K562 (cell line): ENCODE data around the gene STRN3. TPM values are rescaled to one million over a fixed set of nuclear protein-coding genes. Genes with fewer than 3 reads are reported as not detected.

ENCODE experiments used
- ID3 ChIP-seq, 2 experiments: fragments of 250-450 bp in 1 of 2; fragments of 450-650 bp in 1 of 2; sonication (Bioruptor Pico) in 1 of 2; IDR thresholded peaks; 2 replicates each; pipeline versions ENCODE4 v1.6.1 to v1.8.0; 2016 to 2021; ENCODE audit warnings: mild to moderate bottlenecking in 2 of 2, moderate library complexity in 2 of 2, missing compliant biosample characterization in 1 of 2, missing genetic modification characterization in 1 of 2
- NR2C2 ChIP-seq, 2 experiments: fragments of 200-800 bp in 1 of 2; sonication (Bioruptor generic) in 1 of 2; sonication (generic) in 1 of 2; formaldehyde crosslinking in 1 of 2; IDR thresholded peaks; 2 replicates each; pipeline versions ENCODE4 v1.6.1 to v1.8.0; 2016 to 2022; ENCODE audit warnings: mild to moderate bottlenecking in 1 of 2, missing compliant biosample characterization in 1 of 2, missing genetic modification characterization in 1 of 2, missing genetic modification reagents in 1 of 2
- PML ChIP-seq: IDR thresholded peaks from 2 replicates; pipeline ENCODE4 v1.6.1; 2012; ENCODE audit warnings: low read length, inconsistent platforms
- SAP30 ChIP-seq: fragments of 200-600 bp; sonication (generic); IDR thresholded peaks from 2 replicates; pipeline ENCODE4 v1.6.1; 2012; ENCODE audit warnings: borderline replicate concordance, low read depth, mild to moderate bottlenecking, moderate library complexity, low read length, control low read depth, inconsistent platforms; ENCODE audit not compliant: insufficient read depth, poor library complexity, severe bottlenecking
- ZBTB17 ChIP-seq: fragments of 450-650 bp; formaldehyde crosslinking; IDR thresholded peaks from 2 replicates; pipeline ENCODE4 v1.4.0; 2020; ENCODE audit warnings: mild to moderate bottlenecking
- ZHX1 ChIP-seq: fragments of 150-350 bp; conservative IDR thresholded peaks from 2 replicates; pipeline ENCODE4 v1.6.1; 2014; ENCODE audit warnings: low read length
- ZNF311 ChIP-seq: fragments of 250-450 bp; sonication (Bioruptor Pico); IDR thresholded peaks from 2 replicates; pipeline ENCODE4 v1.4.0; 2020; ENCODE audit warnings: mild to moderate bottlenecking, moderate library complexity
- ZNF639 ChIP-seq, 2 experiments: fragments of 200-800 bp in 1 of 2; sonication (Bioruptor generic) in 1 of 2; sonication (generic) in 1 of 2; formaldehyde crosslinking in 1 of 2; IDR thresholded peaks in 1 of 2; conservative IDR thresholded peaks in 1 of 2; 2 replicates each; pipeline versions ENCODE4 v1.5.0 to v1.6.1; 2016 to 2020; ENCODE audit warnings: missing compliant biosample characterization in 1 of 2, missing genetic modification characterization in 1 of 2, missing genetic modification reagents in 1 of 2
- polyA plus RNA-seq, 8 experiments: library from polyadenylated mRNA; depleted of rRNA in 4 of 8; stranded (reverse) in 5 of 8; unstranded in 3 of 8; fragments of >200 nt; fragmentation: Nextera tagmentation in 2 of 8; fragmentation: Illumina TruSeq in 1 of 8; extraction: Ambion mirVana in 2 of 8; extraction: Trizol in 1 of 8; gene quantifications; 2 replicates each; pipeline versions ENCODE4 v1.2.1 to v1.2.3, GENCODE V29; 2011 to 2014; ENCODE audit warnings: inconsistent platforms in 1 of 8, missing spikeins in 1 of 8
- total RNA-seq, 7 experiments: library from RNA; depleted of rRNA in 6 of 7; stranded (reverse); fragments of >200 nt in 6 of 7; fragmentation: Illumina TruSeq in 2 of 7; extraction: Trizol in 2 of 7; gene quantifications; 2 replicates each; pipeline versions ENCODE4 v1.2.1 to v1.2.3, GENCODE V29; 2011 to 2021; ENCODE audit warnings: low replicate concordance in 1 of 7
- TF ChIP-seq, protein P1 (sequence below): sonication (generic); IDR thresholded peaks from 2 replicates; pipeline ENCODE4 v1.6.1; 2016
- TF ChIP-seq, protein P2 (sequence below), 2 experiments: fragments of 450-650 bp; IDR thresholded peaks; 2 replicates each; pipeline ENCODE4 v1.6.1; 2016
- TF ChIP-seq, protein P3 (sequence below): fragments of 250-450 bp; sonication (Bioruptor Pico); IDR thresholded peaks from 2 replicates; pipeline ENCODE4 v1.8.0; 2022; ENCODE audit warnings: inconsistent platforms
- TF ChIP-seq, protein P4 (sequence below): fragments of 250-450 bp; sonication (Bioruptor Pico); IDR thresholded peaks from 2 replicates; pipeline ENCODE4 v1.4.0; 2020
- TF ChIP-seq, protein P5 (sequence below): fragments of 250-450 bp; sonication (Bioruptor Pico); IDR thresholded peaks from 2 replicates; pipeline ENCODE4 v1.8.0; 2021; ENCODE audit warnings: moderate library complexity, mild to moderate bottlenecking, inconsistent platforms

Gene STRN3
- total and polyA plus RNA-seq, 9 of the 15 experiments (the other 6 are each of a cell fraction or from before 2014, with no cell fraction given): 5.9 to 29.1 (median 16.0) TPM

- TF ChIP-seq ZHX1: no peak
- TF ChIP-seq, protein P1, sequence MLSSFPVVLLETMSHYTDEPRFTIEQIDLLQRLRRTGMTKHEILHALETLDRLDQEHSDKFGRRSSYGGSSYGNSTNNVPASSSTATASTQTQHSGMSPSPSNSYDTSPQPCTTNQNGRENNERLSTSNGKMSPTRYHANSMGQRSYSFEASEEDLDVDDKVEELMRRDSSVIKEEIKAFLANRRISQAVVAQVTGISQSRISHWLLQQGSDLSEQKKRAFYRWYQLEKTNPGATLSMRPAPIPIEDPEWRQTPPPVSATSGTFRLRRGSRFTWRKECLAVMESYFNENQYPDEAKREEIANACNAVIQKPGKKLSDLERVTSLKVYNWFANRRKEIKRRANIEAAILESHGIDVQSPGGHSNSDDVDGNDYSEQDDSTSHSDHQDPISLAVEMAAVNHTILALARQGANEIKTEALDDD: 0 out of 2 replicates have a peak, but pooled peaks have one; percentile 20
- no peak for TF ChIP-seq ID3 (CRISPR knock-in tag; IDR thresholded peaks at IDR 0.05)
- 0 out of 2 replicates have a peak, but pooled peaks have one; percentile 11 for TF ChIP-seq ID3 (tag; IDR thresholded peaks at IDR 0.05)
- TF ChIP-seq, protein P2, sequence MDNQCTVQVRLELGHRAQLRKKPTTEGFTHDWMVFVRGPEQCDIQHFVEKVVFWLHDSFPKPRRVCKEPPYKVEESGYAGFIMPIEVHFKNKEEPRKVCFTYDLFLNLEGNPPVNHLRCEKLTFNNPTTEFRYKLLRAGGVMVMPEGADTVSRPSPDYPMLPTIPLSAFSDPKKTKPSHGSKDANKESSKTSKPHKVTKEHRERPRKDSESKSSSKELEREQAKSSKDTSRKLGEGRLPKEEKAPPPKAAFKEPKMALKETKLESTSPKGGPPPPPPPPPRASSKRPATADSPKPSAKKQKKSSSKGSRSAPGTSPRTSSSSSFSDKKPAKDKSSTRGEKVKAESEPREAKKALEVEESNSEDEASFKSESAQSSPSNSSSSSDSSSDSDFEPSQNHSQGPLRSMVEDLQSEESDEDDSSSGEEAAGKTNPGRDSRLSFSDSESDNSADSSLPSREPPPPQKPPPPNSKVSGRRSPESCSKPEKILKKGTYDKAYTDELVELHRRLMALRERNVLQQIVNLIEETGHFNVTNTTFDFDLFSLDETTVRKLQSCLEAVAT (IDR thresholded peaks at IDR 0.05): peak in 1 of 2 experiments; percentile 62; a peak in 1 of 4 replicates
- TF ChIP-seq, protein P3, sequence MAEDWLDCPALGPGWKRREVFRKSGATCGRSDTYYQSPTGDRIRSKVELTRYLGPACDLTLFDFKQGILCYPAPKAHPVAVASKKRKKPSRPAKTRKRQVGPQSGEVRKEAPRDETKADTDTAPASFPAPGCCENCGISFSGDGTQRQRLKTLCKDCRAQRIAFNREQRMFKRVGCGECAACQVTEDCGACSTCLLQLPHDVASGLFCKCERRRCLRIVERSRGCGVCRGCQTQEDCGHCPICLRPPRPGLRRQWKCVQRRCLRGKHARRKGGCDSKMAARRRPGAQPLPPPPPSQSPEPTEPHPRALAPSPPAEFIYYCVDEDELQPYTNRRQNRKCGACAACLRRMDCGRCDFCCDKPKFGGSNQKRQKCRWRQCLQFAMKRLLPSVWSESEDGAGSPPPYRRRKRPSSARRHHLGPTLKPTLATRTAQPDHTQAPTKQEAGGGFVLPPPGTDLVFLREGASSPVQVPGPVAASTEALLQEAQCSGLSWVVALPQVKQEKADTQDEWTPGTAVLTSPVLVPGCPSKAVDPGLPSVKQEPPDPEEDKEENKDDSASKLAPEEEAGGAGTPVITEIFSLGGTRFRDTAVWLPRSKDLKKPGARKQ (CRISPR knock-in tag): no peak
- TF ChIP-seq, protein P4, sequence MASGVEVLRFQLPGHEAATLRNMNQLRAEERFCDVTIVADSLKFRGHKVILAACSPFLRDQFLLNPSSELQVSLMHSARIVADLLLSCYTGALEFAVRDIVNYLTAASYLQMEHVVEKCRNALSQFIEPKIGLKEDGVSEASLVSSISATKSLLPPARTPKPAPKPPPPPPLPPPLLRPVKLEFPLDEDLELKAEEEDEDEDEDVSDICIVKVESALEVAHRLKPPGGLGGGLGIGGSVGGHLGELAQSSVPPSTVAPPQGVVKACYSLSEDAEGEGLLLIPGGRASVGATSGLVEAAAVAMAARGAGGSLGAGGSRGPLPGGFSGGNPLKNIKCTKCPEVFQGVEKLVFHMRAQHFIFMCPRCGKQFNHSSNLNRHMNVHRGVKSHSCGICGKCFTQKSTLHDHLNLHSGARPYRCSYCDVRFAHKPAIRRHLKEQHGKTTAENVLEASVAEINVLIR (CRISPR knock-in tag): no peak
- no peak for TF ChIP-seq NR2C2 (CRISPR knock-in tag; IDR thresholded peaks at IDR 0.05)
- TF ChIP-seq NR2C2 (tag; IDR thresholded peaks at IDR 0.05): peak; percentile 28; the same call in 1 of the 2 replicates
- 0 out of 4 replicates have a peak, but pooled peaks of 1 of the 2 experiments have one; percentile 55 for TF ChIP-seq ZNF639 (CRISPR knock-in tag; conservative IDR thresholded peaks at IDR 0.05 in 1 of 2, IDR thresholded peaks at IDR 0.05 in 1 of 2)
- TF ChIP-seq ZBTB17 (CRISPR knock-in tag): peak; percentile 77
- no peak for TF ChIP-seq ZNF311 (CRISPR knock-in tag)
- TF ChIP-seq, protein P5, sequence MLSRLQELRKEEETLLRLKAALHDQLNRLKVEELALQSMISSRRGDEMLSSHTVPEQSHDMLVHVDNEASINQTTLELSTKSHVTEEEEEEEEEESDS (CRISPR knock-in tag): no peak
- TF ChIP-seq PML: no peak
- TF ChIP-seq SAP30: peak; percentile 7
Observed at GRCh38 chr14:30873308-30874119, 152.7 kb downstream of the STRN3 start (continued).
